Smooth muscle cell (in vitro differentiated cells): Measurements from ENCODE around the gene STAT3. TPM values are rescaled to one million over a fixed set of nuclear protein-coding genes. Genes with fewer than 3 reads are reported as not detected.

Experiments used
- DNase-seq: peaks from one replicate; lab custom pipeline; 2025; ENCODE audit not compliant: unreplicated experiment; lab: John Stamatoyannopoulos, UW
- H2AFZ ChIP-seq: fragments of 200-600 bp; sonication (generic); 2 replicates; pipeline ENCODE4 v1.6.0; 2016; ENCODE audit warnings: antibody characterized with exemption, low read depth, mild to moderate bottlenecking
- H3F3A ChIP-seq: fragments of 200-600 bp; sonication (generic); 2 replicates; pipeline ENCODE4 v1.6.0; 2017; ENCODE audit warnings: antibody characterized with exemption, low read depth
- H3K27ac ChIP-seq: fragments of 200-600 bp; sonication (generic); 2 replicates; pipeline ENCODE4 v1.5.1; 2016; ENCODE audit warnings: low read depth, mild to moderate bottlenecking
- H3K27me3 ChIP-seq: fragments of 200-600 bp; sonication (generic); 2 replicates; pipeline ENCODE4 v1.6.1; 2016; ENCODE audit warnings: low read depth, mild to moderate bottlenecking
- H3K36me3 ChIP-seq: fragments of 200-600 bp; sonication (generic); 2 replicates; pipeline ENCODE4 v1.5.1; 2016; ENCODE audit warnings: low read depth
- H3K4me1 ChIP-seq: fragments of 200-600 bp; sonication (generic); 2 replicates; pipeline ENCODE4 v1.5.1; 2016; ENCODE audit warnings: low read depth
- H3K4me2 ChIP-seq: fragments of 200-600 bp; sonication (generic); 2 replicates; pipeline ENCODE4 v1.6.0; 2016; ENCODE audit warnings: mild to moderate bottlenecking
- H3K4me3 ChIP-seq: fragments of 200-600 bp; sonication (generic); 2 replicates; pipeline ENCODE4 v1.5.1; 2016; ENCODE audit warnings: mild to moderate bottlenecking
- H3K79me2 ChIP-seq: fragments of 200-600 bp; sonication (generic); 2 replicates; pipeline ENCODE4 v1.6.0; 2016; ENCODE audit warnings: low read depth, mild to moderate bottlenecking
- H3K9ac ChIP-seq: fragments of 200-600 bp; sonication (generic); 2 replicates; pipeline ENCODE4 v1.6.0; 2016; ENCODE audit warnings: low read depth
- H3K9me3 ChIP-seq: fragments of 200-600 bp; sonication (generic); replicated peaks from 2 replicates; pipeline ENCODE4 v1.5.1; 2016; ENCODE audit warnings: low read depth
- H4K20me1 ChIP-seq: fragments of 200-600 bp; sonication (generic); 2 replicates; pipeline ENCODE4 v1.6.0; 2016; ENCODE audit warnings: low read depth
- CTCF ChIP-seq: fragments of 200-600 bp; sonication (generic); IDR thresholded peaks from 2 replicates; pipeline ENCODE4 v1.5.1; 2017; ENCODE audit warnings: borderline replicate concordance, mild to moderate bottlenecking, antibody characterized with exemption; ENCODE audit not compliant: insufficient read depth, poor library complexity, severe bottlenecking
- WGBS: methylation state at CpG from one replicate; pipeline ENCODE4 v1.1.7; 2016; ENCODE audit warnings: low lambda C conversion rate; 5-methylcytosine and 5-hydroxymethylcytosine counted together
- polyA plus RNA-seq: library from polyadenylated mRNA; unstranded; fragments of >200 nt; fragmentation: Nextera tagmentation; extraction: Ambion mirVana; gene quantifications from 2 replicates; pipeline ENCODE4 v1.2.1, GENCODE V29; 2016
- total RNA-seq: library from RNA; depleted of rRNA; stranded (reverse); fragments of >200 nt; gene quantifications from 2 replicates; pipeline ENCODE4 v1.2.3, GENCODE V29; 2014

The STAT3 gene
- total and polyA plus RNA-seq, 2 experiments from 2014 or later, result 85.6 to 87.7 TPM

- no peak overlapping the region for H3K9ac ChIP-seq
- no peak overlapping the region for H2AFZ ChIP-seq
- peaks cover 86% of the 10 kb centered on the region for H3K79me2 ChIP-seq
- no peaks in the 10 kb centered on the region for H3K27me3 ChIP-seq
- no peak overlapping the region for H3K4me2 ChIP-seq
- TF ChIP-seq CTCF, result no peak
- H3F3A ChIP-seq, result no peaks in the 10 kb centered on the region
- WGBS, result 96% methylated on average over 3 of the region's 3 CpGs
- no peaks in the 10 kb centered on the region for H3K36me3 ChIP-seq
- no peak for DNase-seq
- no peak overlapping the region for H3K27ac ChIP-seq
- no peak overlapping the region for H3K4me3 ChIP-seq
- H4K20me1 ChIP-seq, result peaks cover 32% of the 10 kb centered on the region
- H3K4me1 ChIP-seq, result peaks cover 12% of the 10 kb centered on the region
- no peaks in the 10 kb centered on the region for H3K9me3 ChIP-seq
Measured at GRCh38 chr17:42271006-42271778, 117.0 kb downstream of the STAT3 start.

DNA sequence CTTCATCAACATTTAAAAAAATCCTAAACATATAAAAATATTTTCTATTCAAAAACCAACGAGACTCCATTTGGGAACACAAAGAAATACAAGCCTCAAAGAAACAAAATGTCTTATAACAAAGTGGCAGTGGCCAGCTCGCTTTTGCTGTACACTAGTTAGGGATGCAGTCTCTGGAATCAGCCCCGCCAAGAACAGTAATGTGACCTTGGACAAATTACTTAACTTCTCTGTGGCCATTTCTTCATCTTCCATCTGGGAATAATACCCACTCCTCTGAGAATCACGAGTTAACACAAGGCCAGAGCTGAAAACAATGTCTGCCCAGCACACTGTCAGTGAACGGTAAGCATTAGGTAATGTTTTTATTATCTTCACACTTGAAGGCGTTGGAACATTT is 117.6 kb downstream of the STAT3 start:
- WGBS, result 90% methylated on average over 6 of the region's 6 CpGs

GRCh38 chr17:42270170-42270535 is 118.1 kb downstream of the STAT3 start:
- WGBS, result 73% methylated on average over 4 of the region's 4 CpGs
- H3K4me3 ChIP-seq, result no peak overlapping the region
- no peak overlapping the region for H2AFZ ChIP-seq
- H3K27me3 ChIP-seq, result no peaks in the 10 kb centered on the region
- no peaks in the 10 kb centered on the region for H3K36me3 ChIP-seq
- H3K27ac ChIP-seq, result no peak overlapping the region
- TF ChIP-seq CTCF, result no peak
- peaks cover 32% of the 10 kb centered on the region for H4K20me1 ChIP-seq
- DNase-seq, result no peak
- H3K4me1 ChIP-seq, result peaks cover 11% of the 10 kb centered on the region
- no peaks in the 10 kb centered on the region for H3F3A ChIP-seq
- H3K4me2 ChIP-seq, result no peak overlapping the region
- no peaks in the 10 kb centered on the region for H3K9me3 ChIP-seq
- H3K79me2 ChIP-seq, result peaks cover 86% of the 10 kb centered on the region
- H3K9ac ChIP-seq, result no peak overlapping the region

More for the DNA sequence above, 117.6 kb downstream of the STAT3 start:
- H3K79me2 ChIP-seq, result peaks cover 86% of the 10 kb centered on the region
- no peak for TF ChIP-seq CTCF
- H3K4me2 ChIP-seq, result no peak overlapping the region
- H3K9me3 ChIP-seq, result no peaks in the 10 kb centered on the region
- no peak overlapping the region for H3K9ac ChIP-seq
- no peak overlapping the region for H3K4me3 ChIP-seq
- H3K27ac ChIP-seq, result no peak overlapping the region
- H4K20me1 ChIP-seq, result peaks cover 32% of the 10 kb centered on the region
- no peak overlapping the region for H2AFZ ChIP-seq
- no peaks in the 10 kb centered on the region for H3F3A ChIP-seq
- no peaks in the 10 kb centered on the region for H3K27me3 ChIP-seq
- DNase-seq, result no peak
- no peaks in the 10 kb centered on the region for H3K36me3 ChIP-seq
- peaks cover 12% of the 10 kb centered on the region for H3K4me1 ChIP-seq

DNA sequence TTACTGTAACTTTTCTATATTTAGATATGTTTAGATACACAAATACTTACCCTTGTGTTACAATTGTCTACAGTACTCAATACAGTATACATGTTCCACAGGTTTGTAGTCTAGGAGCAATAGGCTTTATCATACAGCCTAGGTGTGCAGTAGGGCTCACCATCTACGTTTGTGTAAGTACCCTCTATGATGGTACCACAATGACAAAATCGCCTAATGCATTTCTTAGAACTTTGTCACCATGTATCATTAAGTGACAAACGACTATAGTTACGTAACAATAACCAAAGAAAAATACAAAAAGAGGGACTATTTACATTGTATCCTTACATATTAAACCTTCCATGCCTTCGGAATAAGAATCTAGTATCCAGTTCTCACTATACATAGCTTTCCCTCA is 120.0 kb downstream of the STAT3 start:
- no peaks in the 10 kb centered on the region for H3K36me3 ChIP-seq
- 92% methylated on average over 5 of the region's 5 CpGs for WGBS
- no peak overlapping the region for H3K4me2 ChIP-seq
- H3K79me2 ChIP-seq, result peaks cover 75% of the 10 kb centered on the region
- no peak overlapping the region for H3K9ac ChIP-seq
- no peaks in the 10 kb centered on the region for H3F3A ChIP-seq
- no peaks in the 10 kb centered on the region for H3K27me3 ChIP-seq
- no peak for DNase-seq
- H4K20me1 ChIP-seq, result peaks cover 25% of the 10 kb centered on the region
- peak overlapping the region; percentile 93 for H3K27ac ChIP-seq
- H3K4me3 ChIP-seq, result no peak overlapping the region
- no peaks in the 10 kb centered on the region for H3K9me3 ChIP-seq
- no peaks in the 10 kb centered on the region for H3K4me1 ChIP-seq
- H2AFZ ChIP-seq, result no peak overlapping the region
- no peak for TF ChIP-seq CTCF
